B cell (primary cell): ENCODE data around the gene CD74. TPM values are rescaled to one million over a fixed set of nuclear protein-coding genes. Genes with fewer than 3 reads are reported as not detected.

Experiments used
- polyA plus RNA-seq: library from polyadenylated mRNA; depleted of rRNA; stranded (reverse); fragments of >200 nt; gene quantifications from 2 replicates; pipeline ENCODE4 v1.2.3, GENCODE V29; 2012
- total RNA-seq, 2 donors: library from RNA; stranded (reverse); fragments of 120-200 nt in 1 of 2; gene quantifications; 1 replicate in 1 of 2; 2 replicates in 1 of 2; pipeline versions ENCODE4 v1.2.3 to v1.2.4, GENCODE V29; 2013 to 2022

Gene CD74
- total and polyA plus RNA-seq, 2 donors (not counting 1 experiment from before 2014, with no cell fraction given), result 5,670 to 14,307 TPM

Other genes with a start within 250 kb of the CD74 start
- not detected in 2 replicates for gene CDX1, start 246.1 kb downstream of the CD74 start, total RNA-seq
- not detected in 2 replicates for gene CDX1, start 246.1 kb downstream of the CD74 start, polyA plus RNA-seq
- gene SLC6A7, start 222.8 kb downstream of the CD74 start, total RNA-seq, result not detected in 2 replicates
- not detected in 2 replicates for gene SLC6A7, start 222.8 kb downstream of the CD74 start, polyA plus RNA-seq
- not detected in 2 replicates for gene CAMK2A, start 123.1 kb downstream of the CD74 start, total RNA-seq
- gene CAMK2A, start 123.1 kb downstream of the CD74 start, polyA plus RNA-seq, result not detected in 2 replicates
- 0.10 TPM in 1 of 2 replicates, not detected in the other for gene ARSI, start 110.0 kb downstream of the CD74 start, total RNA-seq
- gene ARSI, start 110.0 kb downstream of the CD74 start, polyA plus RNA-seq, result not detected in 2 replicates
- gene TCOF1, start 55.2 kb downstream of the CD74 start, total RNA-seq, result 62.4 and 66.5 TPM in 2 replicates
- gene TCOF1, start 55.2 kb downstream of the CD74 start, polyA plus RNA-seq, result 25.7 and 30.9 TPM in 2 replicates
- 3,565 and 3,740 TPM in 2 replicates for gene RPS14, start 36.8 kb upstream of the CD74 start, total RNA-seq
- 5,742 and 6,881 TPM in 2 replicates for gene RPS14, start 36.8 kb upstream of the CD74 start, polyA plus RNA-seq
- gene NDST1, start 95.2 kb upstream of the CD74 start, total RNA-seq, result 4.3 and 8.9 TPM in 2 replicates
- 3.2 and 7.0 TPM in 2 replicates for gene NDST1, start 95.2 kb upstream of the CD74 start, polyA plus RNA-seq
- gene SYNPO, start 227.8 kb upstream of the CD74 start, total RNA-seq, result 16.3 and 16.8 TPM in 2 replicates
- 11.2 and 13.2 TPM in 2 replicates for gene SYNPO, start 227.8 kb upstream of the CD74 start, polyA plus RNA-seq
- not detected in 2 replicates for gene MYOZ3, start 248.3 kb upstream of the CD74 start, total RNA-seq
- 0.04 TPM in 1 of 2 replicates, not detected in the other for gene MYOZ3, start 248.3 kb upstream of the CD74 start, polyA plus RNA-seq